ENCODE results near the gene CCZ1B. TPM values are rescaled to one million over a fixed set of nuclear protein-coding genes. Genes with fewer than 3 reads are reported as not detected.
"Not testable (repeated sequence)": the region's sequence is repeated elsewhere in the genome, so short reads cannot be mapped to it uniquely, and the experiment has no call there.

CCZ1B gene
- total and polyA plus RNA-seq, 2 donors (not counting 1 experiment from before 2014, with no cell fraction given): 20.3 to 92.8 TPM

DNA sequence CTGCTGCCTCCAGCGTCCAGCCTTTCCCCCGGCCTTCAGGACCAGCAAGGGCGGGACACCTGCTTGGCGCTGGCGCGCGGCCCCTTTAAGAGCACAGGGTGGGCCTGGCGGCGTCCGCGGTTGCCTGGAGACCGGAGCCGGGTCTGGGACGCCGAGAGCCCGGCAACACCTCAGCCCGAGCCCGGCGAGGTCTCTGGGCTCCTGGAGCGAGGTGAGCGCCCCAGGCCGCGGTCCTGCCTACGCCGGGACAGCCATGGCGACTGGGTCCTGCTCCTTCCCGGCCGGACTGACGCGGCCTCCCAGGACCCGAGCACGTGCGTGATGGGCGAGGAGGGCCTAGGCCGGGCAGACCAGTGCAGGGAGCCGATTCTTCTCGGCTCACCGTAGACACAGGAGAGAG lies 72.1 kb downstream of the CCZ1B start, which contains the start of gene RSPH10B2:
Gene RSPH10B2 (plus strand): TSS at position 140 of the 400 bp plus-strand sequence. CDS start 3,575 bp downstream, outside the sequence.
- H3K27ac Mint-ChIP-seq; H4K20me1 ChIP-seq (ENCODE audit: control insufficient read depth, insufficient read depth, low read length, poor library complexity, severe bottlenecking); H3K9ac ChIP-seq (ENCODE audit: low read length); H3K9me3 Mint-ChIP-seq (ENCODE audit: insufficient read depth); H3K9me3 ChIP-seq (ENCODE audit: control extremely low read depth in 1 of 3, control insufficient read depth in 2 of 3, insufficient read depth in 1 of 3, low read length in 2 of 3); H3K36me3 ChIP-seq (replicated peaks in 1 of 2; ENCODE audit: control extremely low read depth in 1 of 2, control insufficient read depth in 1 of 2, extremely low read depth in 1 of 2, insufficient read depth in 2 of 2, low read length in 1 of 2); H3K27ac ChIP-seq (ENCODE audit: low read length in 2 of 2); H3K27me3 Mint-ChIP-seq; H3K4me1 ChIP-seq (ENCODE audit: control insufficient read depth in 2 of 2, insufficient read depth in 2 of 2, low read length in 2 of 2); H2AFZ ChIP-seq (ENCODE audit: insufficient read depth, low read depth, low read length, poor library complexity, severe bottlenecking); H3K4me1 Mint-ChIP-seq; intact Hi-C loops (cut with micrococcal nuclease); DNase-seq; ATAC-seq (ENCODE audit: low read depth); H3K4me2 ChIP-seq (replicated peaks; ENCODE audit: low read depth, low read length, poor library complexity, severe bottlenecking); H3K79me2 ChIP-seq (ENCODE audit: control insufficient read depth, insufficient read depth, low read length); H3K4me3 Mint-ChIP-seq; POLR2A ChIA-PET; H3K27me3 ChIP-seq (replicated peaks in 1 of 4; ENCODE audit: control extremely low read depth in 1 of 4, control insufficient read depth in 3 of 4, insufficient read depth in 4 of 4, low read length in 3 of 4); CTCF ChIA-PET; H3K4me3 ChIP-seq (ENCODE audit: control extremely low read depth in 1 of 5, extremely low read depth in 1 of 5, insufficient read depth in 1 of 5, low read depth in 2 of 5, low read length in 4 of 5): not testable (repeated sequence)
- WGBS (ENCODE audit: insufficient coverage): 49% methylated on average over 9 of the region's 38 CpGs

GRCh38 chr7:6750173-6750572 lies 75.9 kb downstream of the CCZ1B start:
- H3K27ac Mint-ChIP-seq; H3K36me3 ChIP-seq (replicated peaks in 1 of 2; ENCODE audit: control extremely low read depth in 1 of 2, control insufficient read depth in 1 of 2, extremely low read depth in 1 of 2, insufficient read depth in 2 of 2, low read length in 1 of 2); DNase-seq; H3K4me3 Mint-ChIP-seq; H3K27me3 ChIP-seq (replicated peaks in 1 of 4; ENCODE audit: control extremely low read depth in 1 of 4, control insufficient read depth in 3 of 4, insufficient read depth in 4 of 4, low read length in 3 of 4); H2AFZ ChIP-seq (ENCODE audit: insufficient read depth, low read depth, low read length, poor library complexity, severe bottlenecking); H3K79me2 ChIP-seq (ENCODE audit: control insufficient read depth, insufficient read depth, low read length); H3K27me3 Mint-ChIP-seq; H3K4me3 ChIP-seq (ENCODE audit: control extremely low read depth in 1 of 5, extremely low read depth in 1 of 5, insufficient read depth in 1 of 5, low read depth in 2 of 5, low read length in 4 of 5); H3K4me1 ChIP-seq (ENCODE audit: control insufficient read depth in 2 of 2, insufficient read depth in 2 of 2, low read length in 2 of 2); H4K20me1 ChIP-seq (ENCODE audit: control insufficient read depth, insufficient read depth, low read length, poor library complexity, severe bottlenecking); H3K9ac ChIP-seq (ENCODE audit: low read length); ATAC-seq (ENCODE audit: low read depth); POLR2A ChIA-PET; H3K27ac ChIP-seq (ENCODE audit: low read length in 2 of 2); H3K4me2 ChIP-seq (replicated peaks; ENCODE audit: low read depth, low read length, poor library complexity, severe bottlenecking); H3K9me3 Mint-ChIP-seq (ENCODE audit: insufficient read depth); H3K9me3 ChIP-seq (ENCODE audit: control extremely low read depth in 1 of 3, control insufficient read depth in 2 of 3, insufficient read depth in 1 of 3, low read length in 2 of 3); H3K4me1 Mint-ChIP-seq; CTCF ChIA-PET; intact Hi-C loops (cut with micrococcal nuclease): not testable (repeated sequence)
- WGBS (ENCODE audit: insufficient coverage): 100% methylated on average over 3 of the region's 6 CpGs

- H4K20me1 ChIP-seq (ENCODE audit: control insufficient read depth, insufficient read depth, low read length, poor library complexity, severe bottlenecking); H3K79me2 ChIP-seq (ENCODE audit: control insufficient read depth, insufficient read depth, low read length); H3K27ac Mint-ChIP-seq; H3K9me3 Mint-ChIP-seq (ENCODE audit: insufficient read depth); H3K36me3 ChIP-seq (replicated peaks in 1 of 2; ENCODE audit: control extremely low read depth in 1 of 2, control insufficient read depth in 1 of 2, extremely low read depth in 1 of 2, insufficient read depth in 2 of 2, low read length in 1 of 2); CTCF ChIA-PET; H3K4me3 ChIP-seq (ENCODE audit: control extremely low read depth in 1 of 5, extremely low read depth in 1 of 5, insufficient read depth in 1 of 5, low read depth in 2 of 5, low read length in 4 of 5); H2AFZ ChIP-seq (ENCODE audit: insufficient read depth, low read depth, low read length, poor library complexity, severe bottlenecking); H3K4me2 ChIP-seq (replicated peaks; ENCODE audit: low read depth, low read length, poor library complexity, severe bottlenecking); H3K27ac ChIP-seq (ENCODE audit: low read length in 2 of 2); POLR2A ChIA-PET; H3K4me1 ChIP-seq (ENCODE audit: control insufficient read depth in 2 of 2, insufficient read depth in 2 of 2, low read length in 2 of 2); H3K27me3 ChIP-seq (replicated peaks in 1 of 4; ENCODE audit: control extremely low read depth in 1 of 4, control insufficient read depth in 3 of 4, insufficient read depth in 4 of 4, low read length in 3 of 4); H3K9ac ChIP-seq (ENCODE audit: low read length); H3K4me3 Mint-ChIP-seq; H3K9me3 ChIP-seq (ENCODE audit: control extremely low read depth in 1 of 3, control insufficient read depth in 2 of 3, insufficient read depth in 1 of 3, low read length in 2 of 3); ATAC-seq (ENCODE audit: low read depth); intact Hi-C loops (cut with micrococcal nuclease); DNase-seq; H3K4me1 Mint-ChIP-seq; H3K27me3 Mint-ChIP-seq: not testable (repeated sequence)
- no CpG with 5 or more reads among the region's 12 CpGs for WGBS (ENCODE audit: insufficient coverage)
Observed at GRCh38 chr7:6749335-6749734, 76.7 kb downstream of the CCZ1B start.

Other genes with a start within 250 kb of the CCZ1B start
- gene ZDHHC4, start 248.8 kb downstream of the CCZ1B start, total RNA-seq: 38.5 and 49.4 TPM in 2 replicates
- 42.0 and 44.8 TPM in 2 replicates for gene ZDHHC4, start 248.8 kb downstream of the CCZ1B start, polyA plus RNA-seq
- 57.1 and 57.8 TPM in 2 replicates for gene INTS15, start 236.3 kb downstream of the CCZ1B start, total RNA-seq
- gene INTS15, start 236.3 kb downstream of the CCZ1B start, polyA plus RNA-seq: 50.6 and 63.2 TPM in 2 replicates
- 5.2 and 6.3 TPM in 2 replicates for gene ZNF853, start 210.7 kb downstream of the CCZ1B start, total RNA-seq
- 1.6 and 2.5 TPM in 2 replicates for gene ZNF853, start 210.7 kb downstream of the CCZ1B start, polyA plus RNA-seq
- 72.6 and 76.9 TPM in 2 replicates for gene ZNF316, start 189.0 kb downstream of the CCZ1B start, total RNA-seq
- 43.6 and 54.9 TPM in 2 replicates for gene ZNF316, start 189.0 kb downstream of the CCZ1B start, polyA plus RNA-seq
- 41.3 and 48.8 TPM in 2 replicates for gene ZNF12, start 119.3 kb downstream of the CCZ1B start, total RNA-seq
- 6.3 and 8.2 TPM in 2 replicates for gene ZNF12, start 119.3 kb downstream of the CCZ1B start, polyA plus RNA-seq
- 1.4 and 1.6 TPM in 2 replicates for gene RSPH10B2, start 72.2 kb downstream of the CCZ1B start, total RNA-seq
- gene RSPH10B2, start 72.2 kb downstream of the CCZ1B start, polyA plus RNA-seq: not detected in 2 replicates

All from B cell (primary cell).